GM23338 (cell line): ENCODE measurements around the gene GPRIN1. TPM values are rescaled to one million over a fixed set of nuclear protein-coding genes. Genes with fewer than 3 reads are reported as not detected.

Experiments
- ATAC-seq: fragments of 200-7000 bp; cut with Tn5 transposase; 3 replicates; pipeline ENCODE4 v1.9.1; 2020
- DNase-seq: peaks from one replicate; pipeline ENCODE4 v3.0.0-alpha.2; 2015; ENCODE audit warnings: low spot score
- H2AFZ ChIP-seq: fragments of 200-600 bp; sonication (generic); 2 replicates; pipeline ENCODE4 v1.8.0; 2016; ENCODE audit warnings: antibody characterized with exemption, mild to moderate bottlenecking, moderate library complexity
- H3F3A ChIP-seq: fragments of 200-600 bp; sonication (generic); replicated peaks from 2 replicates; pipeline ENCODE4 v1.8.0; 2017; ENCODE audit warnings: antibody characterized with exemption, mixed run types, low read depth
- H3K27ac ChIP-seq: fragments of 200-600 bp; sonication (generic); 2 replicates; pipeline ENCODE4 v1.6.1; 2016; ENCODE audit warnings: low read depth
- H3K27me3 ChIP-seq: fragments of 200-600 bp; sonication (generic); 2 replicates; pipeline ENCODE4 v1.8.0; 2016; ENCODE audit warnings: mild to moderate bottlenecking, mixed run types, moderate library complexity; ENCODE audit not compliant: insufficient read depth
- H3K36me3 ChIP-seq: fragments of 200-600 bp; sonication (generic); 2 replicates; pipeline ENCODE4 v1.8.0; 2016; ENCODE audit warnings: mild to moderate bottlenecking; ENCODE audit not compliant: insufficient read depth
- H3K4me1 ChIP-seq: fragments of 200-600 bp; sonication (generic); 2 replicates; pipeline ENCODE4 v1.8.0; 2016; ENCODE audit warnings: mild to moderate bottlenecking, moderate library complexity; ENCODE audit not compliant: insufficient read depth
- H3K4me2 ChIP-seq: fragments of 200-600 bp; sonication (generic); 2 replicates; pipeline ENCODE4 v1.7.1; 2017; ENCODE audit warnings: mixed run types
- H3K4me3 ChIP-seq: fragments of 200-600 bp; sonication (generic); 2 replicates; pipeline ENCODE4 v1.6.1; 2016; ENCODE audit warnings: mixed run types
- H3K79me2 ChIP-seq: fragments of 200-600 bp; sonication (generic); replicated peaks from 2 replicates; pipeline ENCODE4 v1.8.0; 2017; ENCODE audit warnings: mild to moderate bottlenecking; ENCODE audit not compliant: insufficient read depth
- H3K9me2 ChIP-seq: fragments of 200-600 bp; sonication (generic); 2 replicates; pipeline ENCODE4 v1.8.0; 2017; ENCODE audit not compliant: insufficient read depth
- H4K20me1 ChIP-seq: fragments of 200-600 bp; sonication (generic); replicated peaks from 2 replicates; pipeline ENCODE4 v1.8.0; 2017; ENCODE audit warnings: mild to moderate bottlenecking; ENCODE audit not compliant: insufficient read depth
- H3K27ac Mint-ChIP-seq: 2 replicates; pipeline ENCODE4 v1.8.0; 2020; ENCODE audit warnings: inconsistent platforms, mild to moderate bottlenecking, moderate library complexity, mixed read lengths
- H3K27me3 Mint-ChIP-seq: 3 replicates; pipeline ENCODE4 v1.8.0; 2022; ENCODE audit warnings: low read depth, mild to moderate bottlenecking, moderate library complexity, mixed read lengths, inconsistent platforms; ENCODE audit not compliant: insufficient read depth, poor library complexity
- H3K36me3 Mint-ChIP-seq: 3 replicates; pipeline ENCODE4 v1.8.0; 2021; ENCODE audit warnings: low read depth, mild to moderate bottlenecking, inconsistent platforms, moderate library complexity, mixed read lengths
- H3K4me1 Mint-ChIP-seq: 3 replicates; pipeline ENCODE4 v1.8.0; 2020; ENCODE audit warnings: mild to moderate bottlenecking, inconsistent platforms, mixed read lengths
- H3K4me3 Mint-ChIP-seq: 3 replicates; pipeline ENCODE4 v1.8.0; 2021; ENCODE audit warnings: moderate library complexity, mild to moderate bottlenecking, inconsistent platforms, mixed read lengths
- H3K9me3 Mint-ChIP-seq: 3 replicates; pipeline ENCODE4 v1.8.0; 2020; ENCODE audit warnings: moderate library complexity, mild to moderate bottlenecking, inconsistent platforms, mixed read lengths
- CREB1 ChIP-seq: fragments of 250-450 bp; sonication (Bioruptor Pico); IDR thresholded peaks from 2 replicates; pipeline ENCODE4 v1.5.0; 2020; ENCODE audit warnings: low read depth, mild to moderate bottlenecking, moderate library complexity
- EZH2phosphoT487 ChIP-seq: fragments of 200-600 bp; sonication (generic); IDR thresholded peaks from one replicate; pipeline ENCODE4 v1.8.1; 2018; ENCODE audit warnings: antibody characterized with exemption; ENCODE audit not compliant: unreplicated experiment
- JUNB ChIP-seq: IDR thresholded peaks from one replicate; pipeline ENCODE4 v1.6.1; 2016; ENCODE audit warnings: antibody characterized with exemption; ENCODE audit not compliant: unreplicated experiment
- NANOG ChIP-seq: IDR thresholded peaks from 2 replicates; pipeline ENCODE4 v1.6.1; 2016; ENCODE audit warnings: antibody characterized with exemption, borderline replicate concordance
- STAT1 ChIP-seq: IDR thresholded peaks from one replicate; pipeline ENCODE4 v1.6.1; 2016; ENCODE audit warnings: antibody characterized with exemption; ENCODE audit not compliant: unreplicated experiment
- ZNF114 ChIP-seq: fragments of 250-450 bp; sonication (Bioruptor Pico); IDR thresholded peaks from 2 replicates; pipeline ENCODE4 v1.5.0; 2020; ENCODE audit warnings: mild to moderate bottlenecking, moderate library complexity
- ZNF331 ChIP-seq: fragments of 250-450 bp; sonication (Bioruptor Pico); IDR thresholded peaks from 2 replicates; pipeline ENCODE4 v1.5.0; 2020; ENCODE audit warnings: low read depth, mild to moderate bottlenecking, moderate library complexity
- polyA plus RNA-seq: library from polyadenylated mRNA; unstranded; fragments of >200 nt; fragmentation: Nextera tagmentation; extraction: Ambion mirVana; gene quantifications from 2 replicates; pipeline ENCODE4 v1.2.1, GENCODE V29; 2016
- total RNA-seq: library from RNA; depleted of rRNA; stranded (reverse); fragments of >200 nt; shearing (Covaris generic); gene quantifications from 2 replicates; pipeline ENCODE4 v1.2.3, GENCODE V29; 2014
- TF ChIP-seq, protein P1 (sequence below), 2 experiments: fragments of 200-600 bp in 1 of 2; sonication (generic) in 1 of 2; conservative IDR thresholded peaks; 2 replicates each; pipeline versions ENCODE4 v1.5.1 to v1.6.1; 2016 to 2017; ENCODE audit warnings: antibody characterized with exemption in 2 of 2, low read depth in 2 of 2, mild to moderate bottlenecking in 2 of 2, moderate library complexity in 1 of 2
- TF ChIP-seq, protein P2 (sequence below): IDR thresholded peaks from 2 replicates; pipeline ENCODE4 v1.6.1; 2016; ENCODE audit warnings: antibody characterized with exemption
- TF ChIP-seq, protein P3 (sequence below): IDR thresholded peaks from one replicate; pipeline ENCODE4 v1.6.1; 2018; ENCODE audit warnings: antibody characterized with exemption; ENCODE audit not compliant: unreplicated experiment

The GPRIN1 gene
- total and polyA plus RNA-seq, 2 experiments from 2014 or later = 3.8 to 14.6 TPM

DNA sequence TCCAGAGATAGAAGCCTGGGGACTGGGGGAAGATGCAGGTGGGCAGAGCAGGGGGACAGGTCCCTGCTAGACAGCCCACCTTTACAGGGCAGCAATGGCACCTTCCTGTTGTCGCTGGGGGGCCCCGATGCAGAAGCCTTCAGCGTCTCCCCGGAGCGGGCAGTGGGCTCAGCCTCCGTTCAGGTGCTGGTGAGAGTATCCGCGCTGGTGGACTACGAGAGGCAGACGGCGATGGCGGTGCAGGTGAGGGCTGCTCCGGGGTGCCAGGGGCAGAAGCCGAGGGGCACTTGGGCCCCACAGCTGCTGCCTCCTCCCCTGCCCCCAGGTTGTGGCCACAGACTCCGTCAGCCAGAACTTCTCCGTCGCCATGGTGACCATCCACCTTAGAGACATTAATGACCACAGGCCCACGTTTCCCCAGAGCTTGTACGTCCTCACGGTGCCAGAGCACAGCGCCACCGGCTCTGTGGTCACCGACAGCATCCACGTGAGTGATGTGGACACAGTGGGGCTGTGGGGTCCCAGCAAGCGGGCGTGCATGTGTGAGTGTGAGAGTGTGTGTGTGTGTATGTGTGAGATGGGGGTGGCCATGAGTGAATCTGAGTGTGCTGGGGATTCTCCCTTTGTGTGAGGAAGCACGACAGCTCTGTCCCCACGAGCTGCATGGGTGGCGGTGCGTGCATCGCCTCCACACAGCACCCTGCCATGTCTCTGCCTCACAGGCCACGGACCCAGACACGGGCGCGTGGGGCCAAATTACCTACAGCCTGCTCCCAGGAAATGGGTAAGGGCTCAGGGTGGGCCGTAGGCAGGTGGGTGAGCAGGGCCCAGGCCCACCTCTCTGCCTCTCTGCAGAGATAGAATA lies 32.4 kb downstream of the GPRIN1 start (continued):
- TF ChIP-seq, protein P1, sequence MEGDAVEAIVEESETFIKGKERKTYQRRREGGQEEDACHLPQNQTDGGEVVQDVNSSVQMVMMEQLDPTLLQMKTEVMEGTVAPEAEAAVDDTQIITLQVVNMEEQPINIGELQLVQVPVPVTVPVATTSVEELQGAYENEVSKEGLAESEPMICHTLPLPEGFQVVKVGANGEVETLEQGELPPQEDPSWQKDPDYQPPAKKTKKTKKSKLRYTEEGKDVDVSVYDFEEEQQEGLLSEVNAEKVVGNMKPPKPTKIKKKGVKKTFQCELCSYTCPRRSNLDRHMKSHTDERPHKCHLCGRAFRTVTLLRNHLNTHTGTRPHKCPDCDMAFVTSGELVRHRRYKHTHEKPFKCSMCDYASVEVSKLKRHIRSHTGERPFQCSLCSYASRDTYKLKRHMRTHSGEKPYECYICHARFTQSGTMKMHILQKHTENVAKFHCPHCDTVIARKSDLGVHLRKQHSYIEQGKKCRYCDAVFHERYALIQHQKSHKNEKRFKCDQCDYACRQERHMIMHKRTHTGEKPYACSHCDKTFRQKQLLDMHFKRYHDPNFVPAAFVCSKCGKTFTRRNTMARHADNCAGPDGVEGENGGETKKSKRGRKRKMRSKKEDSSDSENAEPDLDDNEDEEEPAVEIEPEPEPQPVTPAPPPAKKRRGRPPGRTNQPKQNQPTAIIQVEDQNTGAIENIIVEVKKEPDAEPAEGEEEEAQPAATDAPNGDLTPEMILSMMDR (conservative IDR thresholded peaks at IDR 0.05; ENCODE audit: low read depth in 2 of 2) = no peak
- TF ChIP-seq, protein P2, sequence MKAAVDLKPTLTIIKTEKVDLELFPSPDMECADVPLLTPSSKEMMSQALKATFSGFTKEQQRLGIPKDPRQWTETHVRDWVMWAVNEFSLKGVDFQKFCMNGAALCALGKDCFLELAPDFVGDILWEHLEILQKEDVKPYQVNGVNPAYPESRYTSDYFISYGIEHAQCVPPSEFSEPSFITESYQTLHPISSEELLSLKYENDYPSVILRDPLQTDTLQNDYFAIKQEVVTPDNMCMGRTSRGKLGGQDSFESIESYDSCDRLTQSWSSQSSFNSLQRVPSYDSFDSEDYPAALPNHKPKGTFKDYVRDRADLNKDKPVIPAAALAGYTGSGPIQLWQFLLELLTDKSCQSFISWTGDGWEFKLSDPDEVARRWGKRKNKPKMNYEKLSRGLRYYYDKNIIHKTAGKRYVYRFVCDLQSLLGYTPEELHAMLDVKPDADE = no peak

DNA sequence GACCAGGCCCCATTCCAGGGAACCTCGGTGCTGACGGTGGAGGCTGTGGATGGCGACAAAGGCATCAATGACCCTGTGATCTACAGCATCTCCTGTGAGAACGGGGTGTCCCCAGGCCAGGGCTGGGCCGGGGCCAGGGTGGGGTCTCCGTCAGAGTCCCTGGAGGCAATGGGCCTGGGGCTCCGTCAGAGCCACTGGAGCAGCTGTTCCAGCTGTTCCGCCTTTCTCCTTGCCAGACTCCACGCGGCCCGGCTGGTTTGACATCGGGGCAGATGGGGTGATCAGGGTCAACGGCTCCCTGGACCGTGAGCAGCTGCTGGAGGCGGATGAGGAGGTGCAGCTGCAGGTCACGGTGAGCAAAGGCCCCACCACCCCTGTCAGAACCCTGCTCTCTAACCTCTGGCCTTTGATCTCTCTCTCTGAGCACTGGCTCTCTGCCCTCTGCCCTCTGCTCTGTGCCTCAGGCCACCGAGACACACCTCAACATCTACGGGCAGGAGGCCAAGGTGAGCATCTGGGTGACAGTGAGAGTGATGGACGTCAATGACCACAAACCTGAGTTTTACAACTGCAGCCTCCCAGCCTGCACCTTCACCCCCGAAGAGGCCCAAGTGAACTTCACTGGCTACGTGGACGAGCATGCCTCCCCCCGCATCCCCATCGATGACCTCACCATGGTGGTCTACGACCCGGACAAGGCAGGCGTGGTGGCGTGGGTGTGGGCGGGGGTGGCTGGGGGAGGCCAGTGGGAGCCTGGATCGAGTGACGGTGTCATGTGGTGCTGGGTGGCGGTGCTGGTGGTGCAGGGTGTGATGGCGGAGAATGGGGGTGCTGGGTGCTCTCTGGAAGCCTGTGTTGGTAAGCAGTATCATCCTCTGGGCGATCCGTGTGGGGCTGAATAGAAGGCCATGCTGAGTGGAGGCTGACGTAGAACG lies 34.2 kb downstream of the GPRIN1 start:
- Histone ChIP-seq H2AFZ (no peak overlapping the region), H3K4me2 (no peak overlapping the region), H3F3A (no peaks in the 10 kb centered on the region), H3K9me2 (no peaks in the 10 kb centered on the region), H3K79me2 (no peaks in the 10 kb centered on the region), H3K4me1 (no peaks in the 10 kb centered on the region), H3K4me3 (no peak overlapping the region), H3K36me3 (no peaks in the 10 kb centered on the region), H3K27ac (no peak overlapping the region), H4K20me1 (no peaks in the 10 kb centered on the region), H3K27me3 (no peaks in the 10 kb centered on the region)
- no peaks in the 10 kb centered on the region; the same call in 1 of the 3 replicates for H3K9me3 Mint-ChIP-seq
- no peak overlapping the region for H3K4me3 Mint-ChIP-seq
- ATAC-seq (no peak), DNase-seq (no peak)
- TF ChIP-seq ZNF331 (CRISPR knock-in tag) = no peak
- TF ChIP-seq JUNB = no peak
- peaks cover 9% of the 10 kb centered on the region for H3K27me3 Mint-ChIP-seq
- peaks cover 9% of the 10 kb centered on the region; the same call in 2 of the 3 replicates for H3K4me1 Mint-ChIP-seq
- no peak overlapping the region for H3K27ac Mint-ChIP-seq
- H3K36me3 Mint-ChIP-seq = no peaks in the 10 kb centered on the region

DNA sequence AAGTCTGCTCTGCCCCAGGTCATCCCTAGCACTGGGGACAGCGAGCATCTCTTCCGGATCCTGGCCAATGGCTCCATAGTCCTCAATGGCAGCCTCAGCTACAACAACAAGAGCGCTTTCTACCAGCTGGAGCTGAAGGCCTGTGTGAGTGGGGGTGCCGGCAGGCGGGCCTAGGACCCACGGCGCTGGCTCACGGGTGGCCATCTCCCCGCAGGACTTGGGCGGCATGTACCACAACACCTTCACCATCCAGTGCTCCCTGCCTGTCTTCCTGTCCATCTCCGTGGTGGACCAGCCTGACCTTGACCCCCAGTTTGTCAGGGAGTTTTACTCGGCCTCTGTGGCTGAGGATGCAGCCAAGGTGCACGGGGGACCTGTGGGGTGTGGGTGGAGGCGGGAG lies 34.9 kb downstream of the GPRIN1 start:
- Histone ChIP-seq H3K4me3 (no peak overlapping the region), H3K27me3 (no peaks in the 10 kb centered on the region), H3K27ac (no peak overlapping the region), H3K36me3 (no peaks in the 10 kb centered on the region), H3K79me2 (no peaks in the 10 kb centered on the region), H3K4me1 (no peaks in the 10 kb centered on the region), H4K20me1 (no peaks in the 10 kb centered on the region), H3K9me2 (no peaks in the 10 kb centered on the region), H3F3A (no peaks in the 10 kb centered on the region), H3K4me2 (no peak overlapping the region), H2AFZ (no peak overlapping the region)
- H3K27me3 Mint-ChIP-seq = peaks cover 9% of the 10 kb centered on the region
- ATAC-seq (no peak), DNase-seq (no peak)
- H3K4me1 Mint-ChIP-seq = peaks cover 9% of the 10 kb centered on the region; the same call in 2 of the 3 replicates
- no peaks in the 10 kb centered on the region for H3K36me3 Mint-ChIP-seq
- H3K27ac Mint-ChIP-seq = no peak overlapping the region
- no peak overlapping the region for H3K4me3 Mint-ChIP-seq
- H3K9me3 Mint-ChIP-seq = no peaks in the 10 kb centered on the region; the same call in 1 of the 3 replicates
- TF ChIP-seq EZH2phosphoT487 (no peak), ZNF114 (CRISPR knock-in tag) (no peak), ZNF331 (CRISPR knock-in tag) (no peak), STAT1 (no peak), JUNB (no peak), CREB1 (CRISPR knock-in tag) (no peak), NANOG (no peak)
- TF ChIP-seq, protein P1 (conservative IDR thresholded peaks at IDR 0.05; ENCODE audit: low read depth in 2 of 2) = no peak
- TF ChIP-seq, protein P3, sequence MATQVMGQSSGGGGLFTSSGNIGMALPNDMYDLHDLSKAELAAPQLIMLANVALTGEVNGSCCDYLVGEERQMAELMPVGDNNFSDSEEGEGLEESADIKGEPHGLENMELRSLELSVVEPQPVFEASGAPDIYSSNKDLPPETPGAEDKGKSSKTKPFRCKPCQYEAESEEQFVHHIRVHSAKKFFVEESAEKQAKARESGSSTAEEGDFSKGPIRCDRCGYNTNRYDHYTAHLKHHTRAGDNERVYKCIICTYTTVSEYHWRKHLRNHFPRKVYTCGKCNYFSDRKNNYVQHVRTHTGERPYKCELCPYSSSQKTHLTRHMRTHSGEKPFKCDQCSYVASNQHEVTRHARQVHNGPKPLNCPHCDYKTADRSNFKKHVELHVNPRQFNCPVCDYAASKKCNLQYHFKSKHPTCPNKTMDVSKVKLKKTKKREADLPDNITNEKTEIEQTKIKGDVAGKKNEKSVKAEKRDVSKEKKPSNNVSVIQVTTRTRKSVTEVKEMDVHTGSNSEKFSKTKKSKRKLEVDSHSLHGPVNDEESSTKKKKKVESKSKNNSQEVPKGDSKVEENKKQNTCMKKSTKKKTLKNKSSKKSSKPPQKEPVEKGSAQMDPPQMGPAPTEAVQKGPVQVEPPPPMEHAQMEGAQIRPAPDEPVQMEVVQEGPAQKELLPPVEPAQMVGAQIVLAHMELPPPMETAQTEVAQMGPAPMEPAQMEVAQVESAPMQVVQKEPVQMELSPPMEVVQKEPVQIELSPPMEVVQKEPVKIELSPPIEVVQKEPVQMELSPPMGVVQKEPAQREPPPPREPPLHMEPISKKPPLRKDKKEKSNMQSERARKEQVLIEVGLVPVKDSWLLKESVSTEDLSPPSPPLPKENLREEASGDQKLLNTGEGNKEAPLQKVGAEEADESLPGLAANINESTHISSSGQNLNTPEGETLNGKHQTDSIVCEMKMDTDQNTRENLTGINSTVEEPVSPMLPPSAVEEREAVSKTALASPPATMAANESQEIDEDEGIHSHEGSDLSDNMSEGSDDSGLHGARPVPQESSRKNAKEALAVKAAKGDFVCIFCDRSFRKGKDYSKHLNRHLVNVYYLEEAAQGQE = no peak
